DND-41 (cell line): ENCODE measurements around the gene KCNJ6.

Experiments
- EZH2 ChIP-seq: IDR thresholded peaks from 3 replicates; pipeline ENCODE4 v1.6.1; 2012; ENCODE audit warnings: borderline replicate concordance, low read depth, mild to moderate bottlenecking, moderate library complexity, low read length, inconsistent platforms; ENCODE audit not compliant: severe bottlenecking
- TF ChIP-seq, protein P1 (sequence below): IDR thresholded peaks from 2 replicates; pipeline ENCODE4 v1.5.1; 2012; ENCODE audit warnings: borderline replicate concordance, low read length, moderate library complexity, mild to moderate bottlenecking; ENCODE audit not compliant: poor library complexity, severe bottlenecking; ENCODE audit errors: extremely low read depth

DNA sequence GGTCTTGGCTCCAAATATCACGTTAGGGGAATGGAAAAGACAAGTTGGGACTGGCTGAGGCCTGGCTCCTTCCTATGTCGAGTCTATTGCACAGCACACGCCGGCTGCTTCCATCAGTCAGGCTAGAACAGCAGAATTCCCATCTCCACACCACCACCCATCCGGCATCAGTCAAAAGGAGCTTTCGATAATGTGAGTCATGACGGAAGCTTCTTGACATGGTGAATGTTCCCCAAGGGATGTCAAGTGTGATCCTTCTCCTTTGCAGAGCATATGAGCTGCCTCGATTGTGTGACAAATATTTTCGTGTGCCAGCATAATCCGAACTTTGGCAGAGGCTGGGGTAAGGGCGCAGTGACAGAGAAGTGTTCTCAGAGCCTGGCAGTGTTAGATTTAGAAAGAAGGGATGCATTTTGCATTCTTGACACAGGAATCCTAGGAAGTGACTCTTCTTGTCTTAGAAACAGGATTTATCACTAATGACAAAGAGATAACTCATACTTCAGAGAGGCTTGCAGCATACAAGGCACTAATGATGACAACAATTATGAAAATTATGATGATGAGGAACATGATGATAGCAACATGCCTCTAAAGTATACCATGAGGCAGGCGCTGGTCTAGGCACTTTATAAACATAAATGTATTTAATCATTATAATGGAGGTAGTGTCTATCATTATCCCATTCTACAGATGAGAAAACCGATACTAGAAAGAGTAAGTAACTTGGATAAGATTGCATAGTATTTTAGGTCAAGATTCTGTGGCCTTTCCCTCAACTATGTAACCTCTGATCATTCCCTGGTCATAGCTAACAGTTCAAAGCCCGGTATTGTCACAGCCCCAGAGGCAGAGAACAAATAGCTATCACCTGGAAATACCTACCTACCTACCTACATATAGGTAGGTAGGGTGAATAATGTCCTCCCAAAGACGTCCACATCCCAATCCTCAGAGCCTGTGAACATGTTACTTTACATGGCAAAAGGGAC, 135.0 kb downstream of the KCNJ6 start:
- TF ChIP-seq, protein P1, sequence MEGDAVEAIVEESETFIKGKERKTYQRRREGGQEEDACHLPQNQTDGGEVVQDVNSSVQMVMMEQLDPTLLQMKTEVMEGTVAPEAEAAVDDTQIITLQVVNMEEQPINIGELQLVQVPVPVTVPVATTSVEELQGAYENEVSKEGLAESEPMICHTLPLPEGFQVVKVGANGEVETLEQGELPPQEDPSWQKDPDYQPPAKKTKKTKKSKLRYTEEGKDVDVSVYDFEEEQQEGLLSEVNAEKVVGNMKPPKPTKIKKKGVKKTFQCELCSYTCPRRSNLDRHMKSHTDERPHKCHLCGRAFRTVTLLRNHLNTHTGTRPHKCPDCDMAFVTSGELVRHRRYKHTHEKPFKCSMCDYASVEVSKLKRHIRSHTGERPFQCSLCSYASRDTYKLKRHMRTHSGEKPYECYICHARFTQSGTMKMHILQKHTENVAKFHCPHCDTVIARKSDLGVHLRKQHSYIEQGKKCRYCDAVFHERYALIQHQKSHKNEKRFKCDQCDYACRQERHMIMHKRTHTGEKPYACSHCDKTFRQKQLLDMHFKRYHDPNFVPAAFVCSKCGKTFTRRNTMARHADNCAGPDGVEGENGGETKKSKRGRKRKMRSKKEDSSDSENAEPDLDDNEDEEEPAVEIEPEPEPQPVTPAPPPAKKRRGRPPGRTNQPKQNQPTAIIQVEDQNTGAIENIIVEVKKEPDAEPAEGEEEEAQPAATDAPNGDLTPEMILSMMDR: no peak
- TF ChIP-seq EZH2: no peak
